Fibroblast of pulmonary artery (primary cell): ENCODE results near the gene PCSK5.

Experiments
- DNase-seq: peaks from one replicate; pipeline ENCODE4 v3.0.0-alpha.2; 2010; ENCODE audit warnings: low read depth
- H3K4me3 ChIP-seq: replicated peaks from 2 replicates; pipeline ENCODE4 v1.5.1; 2011; ENCODE audit warnings: low read depth, mild to moderate bottlenecking, control low read depth, low read length, moderate library complexity
- CTCF ChIP-seq: IDR thresholded peaks from 2 replicates; pipeline ENCODE4 v1.5.1; 2011; ENCODE audit warnings: mild to moderate bottlenecking, control low read depth, low read length, inconsistent platforms; ENCODE audit errors: missing control alignments

Gene PCSK5

GRCh38 chr9:76218886-76219445, 328.5 kb downstream of the PCSK5 start:
- no peak overlapping the region for H3K4me3 ChIP-seq
- no peak for DNase-seq
- TF ChIP-seq CTCF = no peak

GRCh38 chr9:76219560-76220151, 329.2 kb downstream of the PCSK5 start:
- TF ChIP-seq CTCF = peak; percentile 59
- H3K4me3 ChIP-seq = no peak overlapping the region
- DNase-seq = peak; percentile 44

DNA sequence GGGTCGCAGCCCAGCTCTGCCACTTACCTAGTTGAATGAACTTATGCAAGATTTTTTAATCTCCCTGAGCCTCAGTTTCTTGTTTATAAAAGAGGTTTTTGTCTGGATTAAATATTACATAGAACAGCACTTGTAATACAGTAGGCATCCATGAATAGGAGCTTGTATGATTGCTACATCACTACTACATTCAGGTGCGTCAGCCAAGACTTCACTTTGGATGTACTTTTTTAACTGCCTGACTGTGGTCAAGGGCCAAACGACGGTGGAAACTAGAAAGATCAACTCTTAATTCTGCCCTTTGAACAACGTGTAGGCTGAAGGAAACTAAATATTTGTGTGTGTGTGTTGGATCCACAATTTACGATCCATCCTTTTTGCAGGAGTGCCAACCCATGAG, 330.9 kb downstream of the PCSK5 start:
- TF ChIP-seq CTCF = no peak
- no peak overlapping the region for H3K4me3 ChIP-seq
- DNase-seq = no peak

GRCh38 chr9:76223749-76224340, 333.4 kb downstream of the PCSK5 start:
- no peak overlapping the region for H3K4me3 ChIP-seq
- peak; percentile 55 for DNase-seq
- TF ChIP-seq CTCF = no peak

DNA sequence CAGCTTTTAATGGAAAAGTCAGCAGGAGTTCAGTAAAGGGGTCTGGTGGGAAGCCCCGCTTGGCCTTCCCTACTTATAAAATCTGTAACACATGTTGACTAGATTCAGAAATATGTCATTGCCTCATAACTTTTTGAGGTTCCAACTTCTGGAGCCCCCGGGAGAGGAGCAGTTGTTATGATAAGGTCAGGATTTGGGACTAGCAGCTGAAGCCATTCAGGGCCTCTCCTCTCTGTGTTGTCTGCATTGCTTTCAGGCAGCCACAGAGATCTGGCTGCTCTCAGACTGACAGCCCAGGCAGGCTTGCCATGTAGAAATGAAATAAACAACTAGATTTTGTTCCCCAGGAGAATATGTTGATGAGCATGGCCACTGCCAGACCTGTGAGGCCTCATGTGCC, 336.7 kb downstream of the PCSK5 start:
- H3K4me3 ChIP-seq = no peak overlapping the region
- TF ChIP-seq CTCF = no peak
- DNase-seq = no peak

GRCh38 chr9:76231001-76231400, 340.5 kb downstream of the PCSK5 start:
- no peak for TF ChIP-seq CTCF
- DNase-seq = peak; percentile 14
- H3K4me3 ChIP-seq = no peak overlapping the region

DNA sequence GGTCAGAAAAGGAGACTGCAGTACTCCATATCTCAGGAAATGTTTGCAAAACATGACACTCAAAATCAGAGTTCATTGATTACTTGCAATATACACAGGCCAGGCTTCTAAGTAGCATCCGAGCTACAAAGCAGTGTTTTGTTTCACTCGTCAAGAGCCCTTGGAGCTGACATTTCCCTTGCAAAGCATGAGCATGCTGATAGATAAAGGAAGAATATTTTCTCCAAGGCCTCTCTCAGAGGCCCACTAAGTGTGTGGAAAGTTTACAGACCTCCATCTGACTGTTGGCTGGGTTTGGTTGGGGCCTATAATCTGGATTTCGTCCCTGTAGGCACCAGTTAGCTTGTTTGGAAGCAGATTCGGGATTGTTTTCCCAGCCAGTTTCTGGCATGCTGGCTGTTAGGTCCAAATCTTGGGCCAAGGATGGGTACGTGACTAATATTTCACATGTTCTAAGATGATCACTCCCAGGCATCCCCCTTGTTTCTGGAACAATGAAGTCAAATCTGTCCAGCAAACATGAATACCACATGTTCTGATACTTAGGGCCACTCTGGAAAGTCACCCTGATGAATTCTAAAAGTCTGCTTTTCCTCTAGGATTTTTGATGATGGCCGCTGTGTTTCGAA, 342.5 kb downstream of the PCSK5 start:
- no peak overlapping the region for H3K4me3 ChIP-seq
- no peak for DNase-seq
- no peak for TF ChIP-seq CTCF
